ENCODE measurements around the gene PCLO.

DNA sequence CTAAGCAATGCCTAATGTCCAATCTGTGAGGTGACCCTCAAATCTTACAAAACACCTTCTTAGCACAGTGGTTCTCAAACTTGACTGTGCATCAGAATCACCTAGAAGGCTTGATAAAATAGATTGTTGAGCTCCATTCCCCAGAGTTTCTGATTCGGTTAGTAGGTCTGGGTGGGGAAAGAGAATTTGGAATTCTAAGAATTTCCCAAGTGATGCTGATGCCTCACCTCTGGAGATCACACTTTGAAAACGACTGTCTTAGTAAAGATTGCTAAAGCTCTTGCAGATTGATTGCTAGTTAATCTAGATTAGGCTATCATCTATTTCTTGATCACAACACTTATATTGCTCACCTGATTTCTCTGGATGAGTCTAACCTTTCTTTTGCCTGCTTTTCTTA, 126.6 kb downstream of the PCLO start:
- TF ChIP-seq, protein P1, sequence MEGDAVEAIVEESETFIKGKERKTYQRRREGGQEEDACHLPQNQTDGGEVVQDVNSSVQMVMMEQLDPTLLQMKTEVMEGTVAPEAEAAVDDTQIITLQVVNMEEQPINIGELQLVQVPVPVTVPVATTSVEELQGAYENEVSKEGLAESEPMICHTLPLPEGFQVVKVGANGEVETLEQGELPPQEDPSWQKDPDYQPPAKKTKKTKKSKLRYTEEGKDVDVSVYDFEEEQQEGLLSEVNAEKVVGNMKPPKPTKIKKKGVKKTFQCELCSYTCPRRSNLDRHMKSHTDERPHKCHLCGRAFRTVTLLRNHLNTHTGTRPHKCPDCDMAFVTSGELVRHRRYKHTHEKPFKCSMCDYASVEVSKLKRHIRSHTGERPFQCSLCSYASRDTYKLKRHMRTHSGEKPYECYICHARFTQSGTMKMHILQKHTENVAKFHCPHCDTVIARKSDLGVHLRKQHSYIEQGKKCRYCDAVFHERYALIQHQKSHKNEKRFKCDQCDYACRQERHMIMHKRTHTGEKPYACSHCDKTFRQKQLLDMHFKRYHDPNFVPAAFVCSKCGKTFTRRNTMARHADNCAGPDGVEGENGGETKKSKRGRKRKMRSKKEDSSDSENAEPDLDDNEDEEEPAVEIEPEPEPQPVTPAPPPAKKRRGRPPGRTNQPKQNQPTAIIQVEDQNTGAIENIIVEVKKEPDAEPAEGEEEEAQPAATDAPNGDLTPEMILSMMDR (conservative IDR thresholded peaks at IDR 0.05; ENCODE audit: low read depth, low read length): no peak
- TF ChIP-seq EZH2 (IDR thresholded peaks at IDR 0.05; ENCODE audit: low read length, unreplicated experiment) (no peak), EZH2phosphoT487 (IDR thresholded peaks at IDR 0.05; ENCODE audit: borderline replicate concordance, low read length) (no peak)
